ENCODE results near the gene PHYKPL.

Gene PHYKPL

GRCh38 chr5:178193251-178193809 lies 39.3 kb downstream of the PHYKPL start:
- Histone ChIP-seq H4K20me1 (no peaks in the 10 kb centered on the region), H3K4me2 (peak overlapping the region; percentile 57 to 90 (median 81)), H3K4me1 (peaks cover 15 to 21% (median 17%) of the 10 kb centered on the region in 10 experiments), H3K4me3 (no peak overlapping the region), H3K36me3 (no peaks in the 10 kb centered on the region), H3K27me3 (no peaks in the 10 kb centered on the region), H3K9me3 (replicated peaks in 1 of 11) (no peaks in the 10 kb centered on the region), H3K9ac (peak overlapping the region in 4 of 11 experiments; percentile 15 to 41 (median 38); a peak in 4 of 22 replicates), H3K27ac (peak overlapping the region in 2 of 11 experiments; percentile 4 to 7; a peak in 2 of 22 replicates)
- TF ChIP-seq Cebpa-rat (IDR thresholded peaks at IDR 0.05) = no peak

DNA sequence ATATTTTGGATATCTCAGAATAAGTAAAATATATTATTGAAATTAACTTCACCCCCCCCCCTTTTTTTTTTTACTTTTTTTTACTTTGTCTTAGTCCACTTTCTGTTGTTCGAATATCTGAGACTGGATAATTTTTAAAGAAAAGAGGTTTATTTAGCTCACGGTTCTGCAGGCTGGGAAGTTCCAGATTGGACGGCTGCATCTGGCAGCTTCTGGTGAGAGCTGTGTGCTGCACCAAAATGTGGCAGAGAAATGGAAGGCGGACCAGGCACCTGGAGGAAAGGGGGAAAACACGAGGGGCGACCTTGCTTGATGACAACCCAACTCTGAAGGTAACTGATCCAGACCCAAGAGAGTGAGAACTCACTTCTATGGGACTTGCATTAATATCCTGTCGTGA lies 39.8 kb downstream of the PHYKPL start:
- no peak for TF ChIP-seq Cebpa-rat (IDR thresholded peaks at IDR 0.05)
- no peaks in the 10 kb centered on the region for H3K27me3 ChIP-seq
- peaks cover 15 to 21% (median 17%) of the 10 kb centered on the region in 10 experiments for H3K4me1 ChIP-seq
- H4K20me1 ChIP-seq = no peaks in the 10 kb centered on the region
- no peaks in the 10 kb centered on the region for H3K36me3 ChIP-seq
- H3K4me3 ChIP-seq = no peak overlapping the region
- no peak overlapping the region for H3K9ac ChIP-seq
- H3K27ac ChIP-seq = no peak overlapping the region
- H3K4me2 ChIP-seq = peak overlapping the region in 1 of 11 experiments; percentile 87; a peak in 3 of 22 replicates
- H3K9me3 ChIP-seq (replicated peaks in 1 of 11) = no peaks in the 10 kb centered on the region

DNA sequence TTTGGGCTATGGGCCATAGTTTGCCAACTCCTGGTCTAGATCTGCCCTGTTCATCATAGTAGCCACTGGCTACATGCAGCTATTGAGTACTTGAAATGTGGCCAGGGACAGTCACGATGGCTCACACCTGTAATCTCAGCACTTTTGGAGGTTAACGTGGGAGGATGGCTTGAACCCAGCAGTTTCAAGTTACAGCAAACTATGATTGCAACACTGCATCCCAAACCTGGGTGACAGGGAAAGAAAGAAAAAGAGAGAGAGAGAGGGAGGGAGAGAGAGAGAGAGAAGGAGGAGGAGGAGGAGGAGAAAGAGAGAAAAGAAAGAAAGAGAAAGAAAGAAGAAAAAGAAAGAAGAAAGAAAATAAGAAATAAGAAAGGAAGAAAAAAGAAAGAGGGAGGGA lies 40.4 kb downstream of the PHYKPL start:
- TF ChIP-seq Cebpa-rat (IDR thresholded peaks at IDR 0.05) = no peak
- no peaks in the 10 kb centered on the region for H3K36me3 ChIP-seq
- peaks cover 15 to 21% (median 17%) of the 10 kb centered on the region in 10 experiments for H3K4me1 ChIP-seq
- no peaks in the 10 kb centered on the region for H3K9me3 ChIP-seq (replicated peaks in 1 of 11)
- no peak overlapping the region for H3K4me3 ChIP-seq
- H3K9ac ChIP-seq = no peak overlapping the region
- no peaks in the 10 kb centered on the region for H3K27me3 ChIP-seq
- no peak overlapping the region for H3K4me2 ChIP-seq
- H3K27ac ChIP-seq = no peak overlapping the region
- no peaks in the 10 kb centered on the region for H4K20me1 ChIP-seq

- H3K36me3 ChIP-seq = no peaks in the 10 kb centered on the region
- no peak overlapping the region for H3K27ac ChIP-seq
- H3K4me3 ChIP-seq = no peak overlapping the region
- no peak overlapping the region for H3K4me2 ChIP-seq
- no peak for TF ChIP-seq Cebpa-rat (IDR thresholded peaks at IDR 0.05)
- H3K9ac ChIP-seq = no peak overlapping the region
- no peaks in the 10 kb centered on the region for H4K20me1 ChIP-seq
- no peaks in the 10 kb centered on the region for H3K9me3 ChIP-seq (replicated peaks in 1 of 11)
- H3K4me1 ChIP-seq = peaks cover 15 to 21% (median 17%) of the 10 kb centered on the region in 10 experiments
- no peaks in the 10 kb centered on the region for H3K27me3 ChIP-seq
Observed at GRCh38 chr5:178191661-178192060, 40.9 kb downstream of the PHYKPL start.

- H3K4me1 ChIP-seq = peaks cover 12 to 23% (median 14%) of the 10 kb centered on the region in 10 experiments
- no peaks in the 10 kb centered on the region for H3K9me3 ChIP-seq (replicated peaks in 1 of 11)
- no peaks in the 10 kb centered on the region for H4K20me1 ChIP-seq
- H3K27me3 ChIP-seq = no peaks in the 10 kb centered on the region
- H3K36me3 ChIP-seq = no peaks in the 10 kb centered on the region
- TF ChIP-seq Cebpa-rat (IDR thresholded peaks at IDR 0.05) = no peak
- no peak overlapping the region for H3K4me3 ChIP-seq
- H3K4me2 ChIP-seq = no peak overlapping the region
- no peak overlapping the region for H3K9ac ChIP-seq
- H3K27ac ChIP-seq = no peak overlapping the region
Observed at GRCh38 chr5:178189433-178189832, 43.2 kb downstream of the PHYKPL start.

DNA sequence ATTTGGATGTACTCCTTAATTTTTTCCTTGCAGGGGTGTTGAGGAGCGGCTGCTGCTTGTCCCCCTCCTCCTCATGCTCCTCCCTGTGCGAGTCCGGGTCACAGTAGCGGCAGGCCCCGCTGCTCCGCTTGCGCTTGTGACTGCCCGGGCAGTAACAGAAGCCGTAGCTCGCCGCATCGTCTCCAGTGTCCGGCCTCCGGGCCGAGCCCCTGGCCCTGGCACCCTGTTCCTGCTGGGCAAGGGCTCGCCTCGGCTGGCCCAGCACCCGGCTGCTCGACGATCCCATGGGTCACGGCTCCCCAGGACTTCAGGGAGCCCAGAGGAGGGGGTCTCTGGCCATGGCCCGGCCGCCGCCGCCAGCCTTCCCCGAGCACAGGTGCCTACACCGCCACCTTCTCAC lies 45.6 kb downstream of the PHYKPL start, which contains the start of gene GMCL2:
GMCL2 (minus strand) TSS at position 358 of the 400 bp plus-strand sequence; CDS start at position 286, 72 bp downstream.
- Histone ChIP-seq H3K9ac (no peak within 1 kb of the TSS), H3K4me1 (peaks cover 5 to 15% (median 7%) of the 10 kb centered on the region in 10 experiments; a peak in 19 of 20 replicates), H4K20me1 (no peaks in the 10 kb centered on the region), H3K4me3 (no peak within 1 kb of the TSS), H3K27ac (no peak within 1 kb of the TSS), H3K9me3 (replicated peaks in 1 of 11) (no peaks in the 10 kb centered on the region), H3K27me3 (no peaks in the 10 kb centered on the region), H3K36me3 (no peaks in the 10 kb centered on the region), H3K4me2 (no peak within 1 kb of the TSS)
- TF ChIP-seq Cebpa-rat (IDR thresholded peaks at IDR 0.05) = no peak

- Histone ChIP-seq H3K4me1 (peaks cover 7 to 20% (median 12%) of the 10 kb centered on the region in 10 experiments; a peak in 19 of 20 replicates), H4K20me1 (no peaks in the 10 kb centered on the region), H3K9ac (no peak overlapping the region), H3K27me3 (no peaks in the 10 kb centered on the region), H3K27ac (no peak overlapping the region), H3K36me3 (no peaks in the 10 kb centered on the region), H3K9me3 (replicated peaks in 1 of 11) (no peaks in the 10 kb centered on the region), H3K4me2 (no peak overlapping the region), H3K4me3 (no peak overlapping the region)
- TF ChIP-seq Cebpa-rat (IDR thresholded peaks at IDR 0.05) = no peak
Observed at GRCh38 chr5:178186427-178186826, 46.2 kb downstream of the PHYKPL start.

DNA sequence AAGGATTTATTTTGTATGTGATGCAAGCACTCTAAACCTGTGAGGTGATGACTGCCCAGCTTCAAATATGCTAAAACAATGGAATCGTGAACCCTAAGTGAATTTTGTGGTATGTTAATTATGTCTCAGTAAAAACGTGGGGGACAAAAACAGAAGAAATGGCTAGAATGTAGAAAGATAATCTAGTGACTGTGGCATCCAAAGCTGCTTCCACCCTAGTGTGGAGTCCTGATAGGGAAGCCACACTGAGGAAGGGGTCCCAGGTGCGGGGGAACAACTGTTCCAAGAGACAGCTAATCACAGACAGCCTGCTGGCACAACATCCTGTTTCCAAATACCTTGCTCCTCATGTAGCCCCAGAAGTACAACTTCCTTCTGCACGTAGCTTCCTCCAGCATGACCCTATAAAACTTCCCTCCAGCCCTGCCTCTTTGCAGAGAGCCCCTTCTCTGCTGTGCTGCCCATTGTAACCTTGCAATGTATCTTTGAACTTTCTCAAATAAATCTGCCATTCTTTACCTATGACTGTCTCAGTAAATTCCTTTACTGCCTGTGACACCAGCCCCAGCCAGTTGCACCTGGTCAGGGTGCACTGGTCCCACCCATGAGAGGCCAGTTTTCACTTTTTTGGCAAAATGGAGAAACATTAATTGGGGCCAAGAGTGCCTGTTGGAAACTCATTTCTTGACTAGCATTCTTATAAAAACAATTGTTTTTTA lies 50.3 kb downstream of the PHYKPL start:
- Histone ChIP-seq H3K27ac (peak overlapping the region in 7 of 11 experiments; percentile 3 to 46 (median 22); a peak in 7 of 22 replicates), H3K9ac (no peak overlapping the region), H3K4me3 (no peak overlapping the region), H3K36me3 (no peaks in the 10 kb centered on the region), H3K4me1 (peaks cover 7 to 21% (median 12%) of the 10 kb centered on the region in 10 experiments; a peak in 19 of 20 replicates), H3K9me3 (replicated peaks in 1 of 11) (0 out of 22 replicates have a peak, but pooled peaks cover 0 to 4% (median 0%) of the 10 kb centered on the region in 11 experiments), H4K20me1 (no peaks in the 10 kb centered on the region), H3K27me3 (no peaks in the 10 kb centered on the region), H3K4me2 (peak overlapping the region; percentile 20 to 70 (median 55))
- TF ChIP-seq Cebpa-rat (IDR thresholded peaks at IDR 0.05) = no peak

DNA sequence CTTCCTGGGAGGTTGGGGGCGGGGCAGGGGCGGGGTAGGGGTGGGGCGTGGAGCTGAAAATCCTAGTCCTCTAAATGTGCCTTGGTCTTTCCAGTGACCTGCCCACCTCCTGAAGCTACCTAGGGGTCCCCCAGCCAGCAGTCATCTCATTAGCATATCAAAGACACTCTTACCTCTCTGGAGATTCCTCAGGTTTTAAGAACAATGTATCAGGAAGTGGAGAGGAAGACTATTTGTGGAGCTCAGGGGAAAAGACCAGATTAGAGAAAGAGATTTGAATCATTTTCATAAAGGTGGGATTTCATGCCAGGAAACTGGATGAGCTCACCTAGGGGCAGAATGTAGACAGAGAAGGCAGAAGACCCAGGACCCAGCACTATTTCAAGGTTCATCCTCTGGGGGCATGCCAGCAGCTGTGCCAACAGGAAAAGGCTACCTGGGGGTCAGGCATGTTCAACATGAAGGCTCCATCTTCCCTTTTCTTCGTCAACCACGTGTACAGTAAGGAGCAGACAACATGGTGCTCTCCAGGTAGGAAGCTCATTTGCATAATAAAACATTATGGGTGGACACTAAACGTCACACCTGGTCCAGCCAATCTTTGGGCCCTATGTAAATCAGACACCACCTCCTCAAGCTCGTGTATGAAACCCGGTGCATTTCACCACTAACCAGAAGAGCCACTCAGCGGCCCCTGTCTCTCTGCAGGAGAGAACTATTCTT lies 52.3 kb downstream of the PHYKPL start:
- Histone ChIP-seq H3K9me3 (replicated peaks in 1 of 11) (0 out of 22 replicates have a peak, but pooled peaks cover 0 to 4% (median 0%) of the 10 kb centered on the region in 11 experiments), H3K27ac (no peak overlapping the region), H4K20me1 (no peaks in the 10 kb centered on the region), H3K27me3 (no peaks in the 10 kb centered on the region), H3K36me3 (no peaks in the 10 kb centered on the region), H3K4me1 (peaks cover 7 to 15% (median 12%) of the 10 kb centered on the region in 10 experiments; a peak in 19 of 20 replicates), H3K4me2 (no peak overlapping the region), H3K9ac (no peak overlapping the region), H3K4me3 (no peak overlapping the region)
- no peak for TF ChIP-seq Cebpa-rat (IDR thresholded peaks at IDR 0.05)

Measured in BLaER1 treated with 17β-estradiol and CSF1 and Interleukin-3, amounts not matched to agents 10 nM and 100 nM (cell line).